PC-3 (cell line): ENCODE measurements around the gene CMTM8. TPM values are rescaled to one million over a fixed set of nuclear protein-coding genes. Genes with fewer than 3 reads are reported as not detected.

Source experiments
- ATAC-seq: fragments of 200-7000 bp; cut with Tn5 transposase; 2 replicates; pipeline ENCODE4 v1.9.1; 2020; ENCODE audit warnings: mild to moderate bottlenecking, moderate library complexity
- BruUV-seq: library from RNA; stranded (reverse); fragments of 400-500 nt; replicated peaks from 2 replicates; lab custom pipeline; 2021; lab: Mats Ljungman, UMichigan
- CTCF ChIA-PET: fragments of 300-600 bp; sonication (Branson Sonifier 250); formaldehyde crosslinking; loops from one replicate; lab custom pipeline; 2022; ENCODE audit warnings: antibody characterized with exemption; lab: Charles Lee
- POLR2A ChIA-PET: fragments of 300-600 bp; sonication (Branson Sonifier 250); formaldehyde crosslinking; loops from one replicate; lab custom pipeline; 2022; ENCODE audit warnings: antibody characterized with exemption; ENCODE audit not compliant: unreplicated experiment; lab: Charles Lee
- DNase-seq: peaks from one replicate; pipeline ENCODE4 v3.0.0-alpha.2; 2015
- H2AFZ ChIP-seq: fragments of 300-600 bp; sonication (generic); 2 replicates; pipeline ENCODE4 v1.6.0; 2016; ENCODE audit warnings: antibody characterized with exemption, low read length
- H3F3A ChIP-seq: fragments of 300-600 bp; sonication (generic); one replicate; pipeline ENCODE4 v1.6.0; 2017; ENCODE audit warnings: antibody characterized with exemption, low read length, control low read depth, mild to moderate bottlenecking; ENCODE audit not compliant: unreplicated experiment
- H3K27ac ChIP-seq: fragments of 300-600 bp; sonication (generic); 2 replicates; pipeline ENCODE4 v1.5.1; 2016; ENCODE audit warnings: mild to moderate bottlenecking, low read length
- H3K27me3 ChIP-seq: fragments of 300-600 bp; sonication (generic); 2 replicates; pipeline ENCODE4 v1.6.1; 2016; ENCODE audit warnings: low read length, mixed read lengths
- H3K36me3 ChIP-seq: fragments of 300-600 bp; sonication (generic); 2 replicates; pipeline ENCODE4 v1.6.1; 2016; ENCODE audit warnings: low read depth, mixed run types, low read length, mixed read lengths
- H3K4me1 ChIP-seq: fragments of 300-600 bp; sonication (generic); 2 replicates; pipeline ENCODE4 v1.5.1; 2016; ENCODE audit warnings: low read length; ENCODE audit not compliant: insufficient read depth
- H3K4me2 ChIP-seq: fragments of 300-600 bp; sonication (generic); 2 replicates; pipeline ENCODE4 v1.6.0; 2016; ENCODE audit warnings: low read length
- H3K4me3 ChIP-seq: fragments of 300-600 bp; sonication (generic); 2 replicates; pipeline ENCODE4 v1.5.1; 2016; ENCODE audit warnings: mild to moderate bottlenecking, low read length, mixed read lengths
- H3K79me2 ChIP-seq: fragments of 300-600 bp; sonication (generic); 2 replicates; pipeline ENCODE4 v1.6.1; 2017; ENCODE audit warnings: low read length, mixed read lengths
- H3K9ac ChIP-seq: fragments of 300-600 bp; sonication (generic); 2 replicates; pipeline ENCODE4 v1.6.0; 2016; ENCODE audit warnings: mild to moderate bottlenecking, low read length
- H3K9me2 ChIP-seq: fragments of 300-600 bp; sonication (generic); replicated peaks from 2 replicates; pipeline ENCODE4 v1.6.1; 2016; ENCODE audit warnings: mixed run types, low read length, mixed read lengths
- H3K9me3 ChIP-seq: fragments of 300-600 bp; sonication (generic); 2 replicates; pipeline ENCODE4 v1.6.1; 2016; ENCODE audit warnings: low read length, mixed read lengths
- H4K20me1 ChIP-seq: fragments of 300-600 bp; sonication (generic); 2 replicates; pipeline ENCODE4 v1.6.1; 2016; ENCODE audit warnings: low read length, mixed read lengths
- EZH2 ChIP-seq: fragments of 300-600 bp; sonication (generic); IDR thresholded peaks from one replicate; pipeline ENCODE4 v1.6.1; 2017; ENCODE audit warnings: antibody characterized with exemption, mild to moderate bottlenecking, low read length; ENCODE audit not compliant: unreplicated experiment
- EZH2phosphoT487 ChIP-seq: fragments of 300-600 bp; sonication (generic); IDR thresholded peaks from 2 replicates; pipeline ENCODE4 v1.6.1; 2018; ENCODE audit warnings: mild to moderate bottlenecking, antibody characterized with exemption, low read length, borderline replicate concordance
- intact Hi-C: fragments of 100-400 bp; cut with micrococcal nuclease; formaldehyde crosslinking; loops from 2 replicates; pipeline ENCODE4 v1.9.0; 2023
- total RNA-seq: library from RNA; depleted of rRNA; stranded (reverse); fragments of >200 nt; gene quantifications from 2 replicates; pipeline ENCODE4 v1.2.3, GENCODE V29; 2014
- TF ChIP-seq, protein P1 (sequence below): fragments of 300-600 bp; sonication (generic); conservative IDR thresholded peaks from 2 replicates; pipeline ENCODE4 v1.5.1; 2017; ENCODE audit warnings: antibody characterized with exemption, low read depth, mild to moderate bottlenecking, low read length

The CMTM8 gene
- total RNA-seq, 1 experiment from 2014 or later = 5.2 TPM

DNA sequence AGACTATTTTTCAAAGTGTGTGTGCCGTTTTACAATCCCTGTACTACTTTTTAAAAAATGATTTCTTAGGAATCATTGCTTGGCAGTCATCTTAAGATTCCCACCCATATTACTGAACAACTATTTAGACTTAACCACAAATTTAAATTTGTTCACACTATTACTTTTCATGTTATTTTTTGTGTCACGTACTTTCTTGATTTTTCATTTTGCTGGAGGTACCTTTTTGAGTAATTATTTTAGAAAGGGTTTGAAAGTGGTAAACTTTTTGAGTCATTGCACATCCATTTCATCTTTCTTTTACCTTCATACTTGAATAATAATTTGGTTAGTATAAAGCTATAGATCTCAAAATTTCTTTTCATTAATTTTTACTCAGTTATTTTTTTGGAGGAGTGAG is 16.9 kb downstream of the CMTM8 start:
- peaks cover 4% of the 10 kb centered on the region for H3K79me2 ChIP-seq
- peaks cover 5% of the 10 kb centered on the region; the same call in 1 of the 2 replicates for H3K36me3 ChIP-seq
- H3F3A ChIP-seq = no peaks in the 10 kb centered on the region
- H3K27me3 ChIP-seq = no peaks in the 10 kb centered on the region
- no peaks in the 10 kb centered on the region for H3K9me2 ChIP-seq
- no peak overlapping the region for H3K9ac ChIP-seq
- no peak overlapping the region for H3K4me2 ChIP-seq
- no peak overlapping the region for H3K4me3 ChIP-seq
- H3K4me1 ChIP-seq = peaks cover 30% of the 10 kb centered on the region
- no TSS peak for BruUV-seq
- intact Hi-C loops = loop anchor here (10.0 kb wide), 1 partner anchor 291 kb away; no protein-coding TSS in a partner anchor
- CTCF ChIA-PET = no interaction called here
- POLR2A ChIA-PET = no interaction called here
- no peaks in the 10 kb centered on the region for H4K20me1 ChIP-seq
- no peak overlapping the region for H3K27ac ChIP-seq
- H3K9me3 ChIP-seq = peaks cover 3% of the 10 kb centered on the region; the same call in 1 of the 2 replicates
- no peak overlapping the region for H2AFZ ChIP-seq
- DNase-seq (no peak), ATAC-seq (no peak)
- no peak for TF ChIP-seq EZH2phosphoT487
- TF ChIP-seq EZH2 = no peak
- TF ChIP-seq, protein P1, sequence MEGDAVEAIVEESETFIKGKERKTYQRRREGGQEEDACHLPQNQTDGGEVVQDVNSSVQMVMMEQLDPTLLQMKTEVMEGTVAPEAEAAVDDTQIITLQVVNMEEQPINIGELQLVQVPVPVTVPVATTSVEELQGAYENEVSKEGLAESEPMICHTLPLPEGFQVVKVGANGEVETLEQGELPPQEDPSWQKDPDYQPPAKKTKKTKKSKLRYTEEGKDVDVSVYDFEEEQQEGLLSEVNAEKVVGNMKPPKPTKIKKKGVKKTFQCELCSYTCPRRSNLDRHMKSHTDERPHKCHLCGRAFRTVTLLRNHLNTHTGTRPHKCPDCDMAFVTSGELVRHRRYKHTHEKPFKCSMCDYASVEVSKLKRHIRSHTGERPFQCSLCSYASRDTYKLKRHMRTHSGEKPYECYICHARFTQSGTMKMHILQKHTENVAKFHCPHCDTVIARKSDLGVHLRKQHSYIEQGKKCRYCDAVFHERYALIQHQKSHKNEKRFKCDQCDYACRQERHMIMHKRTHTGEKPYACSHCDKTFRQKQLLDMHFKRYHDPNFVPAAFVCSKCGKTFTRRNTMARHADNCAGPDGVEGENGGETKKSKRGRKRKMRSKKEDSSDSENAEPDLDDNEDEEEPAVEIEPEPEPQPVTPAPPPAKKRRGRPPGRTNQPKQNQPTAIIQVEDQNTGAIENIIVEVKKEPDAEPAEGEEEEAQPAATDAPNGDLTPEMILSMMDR = no peak

DNA sequence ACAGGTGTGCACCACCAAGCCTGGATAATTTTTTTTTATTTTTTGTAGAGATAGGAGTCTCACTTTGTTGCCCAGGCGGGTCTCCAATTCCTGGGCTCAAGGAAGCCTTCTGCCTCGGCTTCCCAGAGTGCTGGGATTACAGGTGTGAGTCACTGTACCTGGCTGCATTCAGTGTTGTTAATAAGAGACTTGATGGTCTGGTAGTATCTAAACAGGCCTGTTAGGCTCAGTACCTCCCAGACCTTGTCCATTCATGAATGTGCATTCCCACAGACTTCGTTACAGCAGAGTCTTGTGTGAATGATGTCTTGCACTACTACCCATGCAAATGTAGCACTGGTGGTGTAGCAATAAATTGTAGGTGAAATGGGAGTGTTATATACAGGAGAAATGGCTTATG is 17.7 kb downstream of the CMTM8 start:
- Histone ChIP-seq H3K36me3 (peaks cover 5% of the 10 kb centered on the region; the same call in 1 of the 2 replicates), H3K4me2 (peak overlapping the region; percentile 10; the same call in 1 of the 2 replicates), H2AFZ (no peak overlapping the region), H3K9ac (peak overlapping the region; percentile 54; the same call in 1 of the 2 replicates), H3K9me2 (no peaks in the 10 kb centered on the region), H3K27me3 (no peaks in the 10 kb centered on the region), H3K4me1 (peaks cover 30% of the 10 kb centered on the region), H3K27ac (peak overlapping the region; percentile 94), H3K9me3 (peaks cover 3% of the 10 kb centered on the region; the same call in 1 of the 2 replicates), H3K79me2 (no peaks in the 10 kb centered on the region), H3K4me3 (no peak overlapping the region), H4K20me1 (no peaks in the 10 kb centered on the region), H3F3A (no peaks in the 10 kb centered on the region)
- ATAC-seq = no peak
- peak; percentile 41 for DNase-seq
- ChIA-PET POLR2A (no interaction called here), CTCF (interaction anchor here (0.5 kb wide), 1 partner anchor 7 kb away, joined by 7 read pairs; no protein-coding TSS in a partner anchor)
- no peak for TF ChIP-seq EZH2
- TF ChIP-seq, protein P1 = no peak
- TF ChIP-seq EZH2phosphoT487 = no peak
- intact Hi-C loops = loop anchor here (10.0 kb wide), 1 partner anchor 291 kb away; no protein-coding TSS in a partner anchor
- BruUV-seq = no TSS peak

DNA sequence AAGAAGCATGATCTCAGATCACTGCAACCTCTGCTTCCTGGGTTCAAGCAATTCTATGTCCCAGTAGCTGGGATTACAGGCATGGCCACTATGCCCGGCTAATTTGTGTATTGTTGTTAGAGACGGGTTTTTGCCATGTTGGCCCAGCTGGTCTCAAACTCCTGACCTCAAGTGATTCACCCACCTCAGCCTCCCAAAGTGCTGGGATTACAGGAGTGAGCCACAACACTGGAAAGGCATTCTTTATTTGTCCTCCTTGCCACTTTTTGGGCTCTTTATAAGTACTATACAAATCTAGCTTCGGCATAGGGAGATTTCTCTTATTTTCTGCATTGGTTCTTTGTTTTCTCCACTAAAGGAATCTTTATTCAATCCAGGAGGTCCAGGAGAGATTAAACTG is 18.6 kb downstream of the CMTM8 start:
- peaks cover 5% of the 10 kb centered on the region; the same call in 1 of the 2 replicates for H3K36me3 ChIP-seq
- peak overlapping the region; percentile 63 for H3K4me2 ChIP-seq
- H3K4me1 ChIP-seq = peaks cover 30% of the 10 kb centered on the region
- BruUV-seq = no TSS peak
- no peaks in the 10 kb centered on the region for H3K27me3 ChIP-seq
- peak overlapping the region; percentile 28; the same call in 1 of the 2 replicates for H3K4me3 ChIP-seq
- H3K9me2 ChIP-seq = no peaks in the 10 kb centered on the region
- intact Hi-C loops = loop anchor here (1.0 to 10.0 kb wide), 2 partner anchors 8 to 292 kb away; no protein-coding TSS in a partner anchor
- H3K27ac ChIP-seq = peak overlapping the region; percentile 94
- no peaks in the 10 kb centered on the region for H4K20me1 ChIP-seq
- no peak for TF ChIP-seq EZH2
- TF ChIP-seq, protein P1 = no peak
- no peak for TF ChIP-seq EZH2phosphoT487
- no peak overlapping the region for H2AFZ ChIP-seq
- ATAC-seq (peak; percentile 44), DNase-seq (peak; percentile 44)
- H3F3A ChIP-seq = no peaks in the 10 kb centered on the region
- ChIA-PET POLR2A (no interaction called here), CTCF (interaction anchor here (1.0 kb wide), 1 partner anchor 36 kb away, joined by 3 read pairs; no protein-coding TSS in a partner anchor)
- H3K9me3 ChIP-seq = peaks cover 3% of the 10 kb centered on the region; the same call in 1 of the 2 replicates
- no peaks in the 10 kb centered on the region for H3K79me2 ChIP-seq
- peak overlapping the region; percentile 54 for H3K9ac ChIP-seq
